Measurements from ENCODE around the gene SASH1. TPM values are rescaled to one million over a fixed set of nuclear protein-coding genes. Genes with fewer than 3 reads are reported as not detected.

SASH1 gene
- total RNA-seq, 3 donors from 2014 or later = 107 to 304 (median 145) TPM

DNA sequence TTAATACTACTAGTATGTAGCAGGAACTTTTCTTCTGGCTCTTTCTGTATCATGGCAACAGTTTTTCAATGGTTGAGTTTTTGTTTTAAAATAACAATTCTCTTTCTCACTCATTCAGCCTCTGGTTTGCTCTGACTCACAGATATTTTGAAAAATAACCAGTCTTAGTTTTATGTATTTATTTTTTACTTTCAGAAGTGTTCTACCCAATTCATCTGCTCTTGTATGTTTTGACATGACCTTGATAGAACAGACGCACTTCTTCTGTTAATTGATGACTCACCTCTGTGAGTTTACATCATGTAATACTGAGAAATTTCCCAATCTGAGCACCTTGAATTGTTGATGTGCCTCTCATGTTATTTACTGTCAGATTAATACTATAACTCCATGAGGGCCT lies 178.9 kb downstream of the SASH1 start:
- H3K4me1 ChIP-seq = peaks cover 0 to 5% of the 10 kb centered on the region in 2 donors
- H3K4me3 ChIP-seq = no peak overlapping the region
- H3K27ac ChIP-seq = peak overlapping the region; percentile 76 to 77
- DNase-seq (ENCODE audit: low spot score in 2 of 2) = no peak
- intact Hi-C loops (cut with DNase I; ENCODE audit: low total_unique reads) = no loop called here
- no peaks in the 10 kb centered on the region for H3K27me3 ChIP-seq
- no peak for TF ChIP-seq POLR2AphosphoS5 (IDR thresholded peaks at IDR 0.05)
- TF ChIP-seq, protein P1, sequence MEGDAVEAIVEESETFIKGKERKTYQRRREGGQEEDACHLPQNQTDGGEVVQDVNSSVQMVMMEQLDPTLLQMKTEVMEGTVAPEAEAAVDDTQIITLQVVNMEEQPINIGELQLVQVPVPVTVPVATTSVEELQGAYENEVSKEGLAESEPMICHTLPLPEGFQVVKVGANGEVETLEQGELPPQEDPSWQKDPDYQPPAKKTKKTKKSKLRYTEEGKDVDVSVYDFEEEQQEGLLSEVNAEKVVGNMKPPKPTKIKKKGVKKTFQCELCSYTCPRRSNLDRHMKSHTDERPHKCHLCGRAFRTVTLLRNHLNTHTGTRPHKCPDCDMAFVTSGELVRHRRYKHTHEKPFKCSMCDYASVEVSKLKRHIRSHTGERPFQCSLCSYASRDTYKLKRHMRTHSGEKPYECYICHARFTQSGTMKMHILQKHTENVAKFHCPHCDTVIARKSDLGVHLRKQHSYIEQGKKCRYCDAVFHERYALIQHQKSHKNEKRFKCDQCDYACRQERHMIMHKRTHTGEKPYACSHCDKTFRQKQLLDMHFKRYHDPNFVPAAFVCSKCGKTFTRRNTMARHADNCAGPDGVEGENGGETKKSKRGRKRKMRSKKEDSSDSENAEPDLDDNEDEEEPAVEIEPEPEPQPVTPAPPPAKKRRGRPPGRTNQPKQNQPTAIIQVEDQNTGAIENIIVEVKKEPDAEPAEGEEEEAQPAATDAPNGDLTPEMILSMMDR (IDR thresholded peaks at IDR 0.05) = no peak
- no peak for TF ChIP-seq POLR2A (IDR thresholded peaks at IDR 0.05)
- H3K36me3 ChIP-seq = no peaks in the 10 kb centered on the region
- H3K9me3 ChIP-seq = no peaks in the 10 kb centered on the region

- Histone ChIP-seq H3K9me3 (no peaks in the 10 kb centered on the region), H3K4me1 (peaks cover 0 to 3% of the 10 kb centered on the region in 2 donors), H3K36me3 (peaks cover 5% of the 10 kb centered on the region), H3K4me3 (no peak overlapping the region), H3K27ac (peak overlapping the region in 1 of 2 donors; percentile 2), H3K27me3 (no peaks in the 10 kb centered on the region)
- DNase-seq (ENCODE audit: low spot score in 2 of 2) = no peak
- intact Hi-C loops (cut with DNase I; ENCODE audit: low total_unique reads) = no loop called here
- TF ChIP-seq, protein P1 (IDR thresholded peaks at IDR 0.05) = no peak
- TF ChIP-seq POLR2A (IDR thresholded peaks at IDR 0.05) = no peak
- TF ChIP-seq POLR2AphosphoS5 (IDR thresholded peaks at IDR 0.05) = no peak
These were observed 180.4 kb downstream of the SASH1 start for GRCh38 chr6:148523048-148523447.

DNA sequence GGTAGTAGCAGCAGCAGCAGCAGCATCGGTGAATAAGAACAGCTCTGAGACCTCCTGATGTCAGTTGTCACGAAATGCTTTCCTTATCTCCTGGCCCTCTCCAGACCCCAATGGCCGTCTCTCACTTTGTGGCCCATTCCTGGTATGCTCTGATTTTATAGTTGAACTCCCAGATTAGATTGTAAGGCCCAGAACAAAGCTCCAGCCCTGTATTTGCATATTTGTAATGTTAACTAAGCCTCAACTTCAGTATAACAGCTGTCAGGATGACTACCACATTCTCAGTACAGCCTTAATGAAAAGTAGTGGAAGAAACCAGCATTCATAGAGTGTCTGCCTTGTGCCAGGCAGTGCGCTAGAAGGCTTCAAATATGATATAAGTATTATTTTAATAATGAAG lies 180.9 kb downstream of the SASH1 start:
- Histone ChIP-seq H3K4me1 (peaks cover 0 to 2% of the 10 kb centered on the region in 2 donors), H3K27ac (peak overlapping the region in 1 of 2 donors; percentile 2), H3K9me3 (no peaks in the 10 kb centered on the region), H3K36me3 (peaks cover 5% of the 10 kb centered on the region), H3K27me3 (no peaks in the 10 kb centered on the region), H3K4me3 (no peak overlapping the region)
- DNase-seq (ENCODE audit: low spot score in 2 of 2) = no peak
- intact Hi-C loops (cut with DNase I; ENCODE audit: low total_unique reads) = no loop called here
- TF ChIP-seq POLR2AphosphoS5 (IDR thresholded peaks at IDR 0.05) (no peak), POLR2A (IDR thresholded peaks at IDR 0.05) (no peak)
- TF ChIP-seq, protein P1 (IDR thresholded peaks at IDR 0.05) = no peak

DNA sequence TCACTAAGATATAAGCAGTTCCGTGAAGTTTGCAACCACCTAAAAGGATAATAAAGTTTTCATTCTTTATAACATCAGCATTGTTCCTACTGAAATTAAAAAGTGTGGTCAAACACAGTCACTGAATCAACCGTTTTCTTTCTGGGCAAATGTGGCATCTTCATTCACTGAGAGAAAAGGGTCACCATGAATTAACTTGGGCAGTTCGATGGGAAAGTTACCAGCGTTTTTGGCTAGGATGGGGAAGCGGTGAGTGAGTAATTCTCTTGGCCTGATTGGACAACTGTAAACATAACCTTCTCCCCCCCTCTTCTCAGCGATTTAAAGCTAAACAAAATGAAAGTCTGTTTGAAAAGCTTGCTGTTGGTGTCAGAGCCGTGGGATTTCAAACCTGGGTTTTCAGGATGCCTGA lies 181.8 kb downstream of the SASH1 start:
- no peak for TF ChIP-seq POLR2AphosphoS5 (IDR thresholded peaks at IDR 0.05)
- TF ChIP-seq POLR2A (IDR thresholded peaks at IDR 0.05) = no peak
- TF ChIP-seq, protein P1 (IDR thresholded peaks at IDR 0.05) = no peak
- DNase-seq (ENCODE audit: low spot score in 2 of 2) = no peak
- no peaks in the 10 kb centered on the region for H3K9me3 ChIP-seq
- H3K27me3 ChIP-seq = no peaks in the 10 kb centered on the region
- peaks cover 5% of the 10 kb centered on the region for H3K36me3 ChIP-seq
- no peak overlapping the region for H3K4me3 ChIP-seq
- intact Hi-C loops (cut with DNase I; ENCODE audit: low total_unique reads) = no loop called here
- no peaks in the 10 kb centered on the region for H3K4me1 ChIP-seq
- peak overlapping the region; percentile 27 to 40 for H3K27ac ChIP-seq

DNA sequence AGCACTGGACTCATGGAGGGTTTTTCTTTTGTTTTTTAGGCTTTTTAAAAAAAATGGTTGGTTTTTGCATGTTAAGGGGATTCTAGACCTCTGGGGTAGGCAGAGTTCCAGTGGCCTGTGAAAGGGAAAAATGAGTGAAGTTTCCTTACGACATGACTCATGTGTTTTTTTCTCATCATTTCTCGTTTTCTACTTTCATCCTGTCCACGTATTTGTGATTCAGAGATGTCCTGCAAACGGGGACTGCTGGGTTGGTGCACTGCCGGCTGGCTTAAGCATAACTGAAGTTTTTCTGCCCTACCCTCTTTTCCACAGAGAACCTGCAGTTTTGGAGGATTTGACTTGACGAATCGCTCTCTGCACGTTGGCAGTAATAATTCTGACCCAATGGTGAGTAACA lies 182.3 kb downstream of the SASH1 start:
- intact Hi-C loops (cut with DNase I; ENCODE audit: low total_unique reads) = no loop called here
- H3K27ac ChIP-seq = peak overlapping the region in 1 of 2 donors; percentile 27
- no peaks in the 10 kb centered on the region for H3K4me1 ChIP-seq
- DNase-seq (ENCODE audit: low spot score in 2 of 2) = no peak
- H3K9me3 ChIP-seq = no peaks in the 10 kb centered on the region
- peaks cover 5% of the 10 kb centered on the region for H3K36me3 ChIP-seq
- no peak overlapping the region for H3K4me3 ChIP-seq
- TF ChIP-seq, protein P1 (IDR thresholded peaks at IDR 0.05) = no peak
- no peak for TF ChIP-seq POLR2A (IDR thresholded peaks at IDR 0.05)
- no peaks in the 10 kb centered on the region for H3K27me3 ChIP-seq
